GM12864 (cell line): ENCODE results near the gene SLCO6A1.

Experiments used
- DNase-seq: peaks from one replicate; pipeline ENCODE4 v3.0.0-alpha.2; 2011; ENCODE audit warnings: low read depth
- H3K4me3 ChIP-seq: 2 replicates; pipeline ENCODE4 v1.5.1; 2011; ENCODE audit warnings: mild to moderate bottlenecking, low read depth, low read length, control low read depth
- CTCF ChIP-seq: IDR thresholded peaks from 2 replicates; pipeline ENCODE4 v1.5.1; 2011; ENCODE audit warnings: low read depth, mild to moderate bottlenecking, moderate library complexity, low read length, control low read depth, inconsistent platforms; ENCODE audit errors: missing control alignments

Gene SLCO6A1

DNA sequence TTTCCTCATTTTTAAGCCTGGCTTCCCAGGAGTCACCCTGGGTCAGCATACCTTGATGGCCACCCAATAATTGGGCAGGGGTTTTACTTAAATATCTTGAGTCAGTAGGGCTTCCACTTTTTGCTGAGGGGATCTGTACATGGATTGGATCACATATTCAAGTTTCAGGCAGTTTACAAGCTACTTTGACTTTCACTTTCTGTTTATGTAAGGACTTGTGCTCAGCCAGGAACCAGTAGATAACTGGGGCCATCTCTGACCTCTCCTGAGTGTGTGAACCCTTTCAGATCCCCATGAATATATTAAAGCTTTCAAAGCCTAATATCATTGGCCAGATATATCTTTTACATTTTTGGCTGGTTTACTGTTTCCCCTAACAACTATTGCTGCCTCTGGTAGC lies 45.1 kb downstream of the SLCO6A1 start:
- no peak overlapping the region for H3K4me3 ChIP-seq
- DNase-seq: no peak
- no peak for TF ChIP-seq CTCF

DNA sequence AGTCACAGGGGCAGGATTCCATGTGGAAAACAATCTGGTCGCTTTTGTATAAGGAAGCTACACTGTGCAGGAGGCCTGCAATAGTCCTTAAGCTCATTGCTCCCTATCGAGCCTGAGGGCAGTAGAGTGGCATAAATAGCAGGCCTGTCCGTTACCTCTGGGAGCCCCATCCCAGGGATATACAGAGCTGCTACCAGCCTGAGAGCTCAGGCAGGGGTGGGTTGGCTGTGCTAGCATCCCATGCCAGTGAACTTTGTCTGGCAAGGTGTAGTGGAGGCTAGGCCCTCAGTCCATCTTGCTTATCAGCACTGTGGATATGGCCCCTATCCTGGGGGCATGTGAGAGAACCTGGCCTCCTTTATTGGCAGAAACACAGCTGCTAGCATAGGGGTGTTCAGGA lies 47.7 kb downstream of the SLCO6A1 start:
- TF ChIP-seq CTCF: no peak
- H3K4me3 ChIP-seq: no peak overlapping the region
- DNase-seq: no peak

GRCh38 chr5:102450313-102450990 lies 48.3 kb downstream of the SLCO6A1 start:
- TF ChIP-seq CTCF: peak; percentile 59
- H3K4me3 ChIP-seq: no peak overlapping the region
- no peak for DNase-seq

DNA sequence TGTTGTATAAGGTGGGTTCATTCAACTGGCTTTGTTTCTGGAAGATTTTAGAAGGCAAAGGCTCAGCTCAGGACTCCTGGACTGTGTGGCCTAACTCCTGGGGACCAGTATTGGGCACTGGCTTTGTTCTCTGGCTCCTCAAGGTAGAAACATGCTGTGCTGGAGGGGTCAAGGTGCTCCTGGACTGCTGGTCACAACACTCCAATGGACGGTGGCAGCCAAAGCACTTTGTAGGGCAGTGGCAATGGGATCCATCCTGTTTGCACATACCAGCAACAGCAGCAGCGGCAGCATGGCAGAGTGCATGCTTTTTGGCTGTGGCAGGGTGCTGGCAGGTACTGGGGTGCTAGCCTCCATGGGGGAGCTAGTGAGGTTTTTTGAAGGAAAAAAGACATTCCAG lies 65.3 kb downstream of the SLCO6A1 start:
- no peak for TF ChIP-seq CTCF
- no peak overlapping the region for H3K4me3 ChIP-seq
- DNase-seq: no peak

DNA sequence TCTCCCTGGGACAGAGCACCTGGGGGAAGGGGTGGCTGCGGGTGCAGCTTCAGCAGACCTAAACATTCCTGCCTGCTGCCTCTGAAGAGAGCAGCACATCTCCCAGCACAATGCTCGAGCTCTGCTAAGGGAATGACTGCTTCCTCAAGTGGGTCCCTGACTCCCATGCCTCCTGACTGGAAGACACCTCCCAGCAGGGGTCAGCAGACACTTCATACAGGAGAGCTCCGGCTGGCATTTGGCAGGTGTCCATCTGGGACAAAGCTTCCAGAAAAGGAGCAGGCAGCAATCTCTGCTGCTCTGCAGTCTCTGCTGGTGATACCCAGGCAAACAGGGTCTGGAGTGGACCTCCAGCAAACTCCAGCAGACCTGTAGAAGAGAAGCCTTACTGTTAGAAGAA lies 77.2 kb downstream of the SLCO6A1 start:
- TF ChIP-seq CTCF: no peak
- H3K4me3 ChIP-seq: no peak overlapping the region
- DNase-seq: no peak

- no peak for DNase-seq
- H3K4me3 ChIP-seq: no peak overlapping the region
- TF ChIP-seq CTCF: no peak
Measured at GRCh38 chr5:102418531-102418930, 80.3 kb downstream of the SLCO6A1 start.

GRCh38 chr5:102414448-102414847 lies 84.4 kb downstream of the SLCO6A1 start:
- DNase-seq: no peak
- no peak overlapping the region for H3K4me3 ChIP-seq
- TF ChIP-seq CTCF: no peak
